Tongue (tissue), 2 donors: ENCODE results near the gene RBBP8NL. TPM values are rescaled to one million over a fixed set of nuclear protein-coding genes. Genes with fewer than 3 reads are reported as not detected.

ENCODE experiments used
- DNase-seq: peaks from one replicate; pipeline ENCODE4 v3.0.0-alpha.2; 2015
- total RNA-seq: library from RNA; depleted of rRNA; stranded (reverse); fragments of >200 nt; gene quantifications from one replicate; pipeline ENCODE4 v1.2.3, GENCODE V29; 2014

The RBBP8NL gene
- total RNA-seq, 1 donor from 2014 or later, result 1.0 TPM

- no peak for DNase-seq
These were observed 4.6 kb downstream of the RBBP8NL start for GRCh38 chr20:62422636-62423325.

GRCh38 chr20:62421716-62421990 lies 5.7 kb downstream of the RBBP8NL start:
- no peak for DNase-seq

GRCh38 chr20:62420846-62421715 lies 6.3 kb downstream of the RBBP8NL start:
- DNase-seq, result no peak

- no peak for DNase-seq
These were observed 7.6 kb downstream of the RBBP8NL start for GRCh38 chr20:62419759-62420158.

GRCh38 chr20:62418709-62419487 lies 8.4 kb downstream of the RBBP8NL start:
- no peak for DNase-seq

- no peak for DNase-seq
These were observed 9.2 kb downstream of the RBBP8NL start for GRCh38 chr20:62417981-62418708.

GRCh38 chr20:62416651-62417637 lies 10.4 kb downstream of the RBBP8NL start:
- DNase-seq, result no peak

GRCh38 chr20:62415354-62416111 lies 11.8 kb downstream of the RBBP8NL start:
- DNase-seq, result no peak

- DNase-seq, result no peak
These were observed 13.3 kb downstream of the RBBP8NL start for GRCh38 chr20:62413896-62414481.

GRCh38 chr20:62413025-62413570 lies 14.2 kb downstream of the RBBP8NL start:
- no peak for DNase-seq

GRCh38 chr20:62412194-62413024 lies 14.9 kb downstream of the RBBP8NL start:
- no peak for DNase-seq

- DNase-seq, result no peak
These were observed 15.7 kb downstream of the RBBP8NL start for GRCh38 chr20:62411479-62412193.

- no peak for DNase-seq
These were observed 16.4 kb downstream of the RBBP8NL start for GRCh38 chr20:62410746-62411478.

GRCh38 chr20:62409931-62410745 lies 17.2 kb downstream of the RBBP8NL start:
- DNase-seq, result peak; percentile 65

GRCh38 chr20:62409086-62409853 lies 18.1 kb downstream of the RBBP8NL start:
- DNase-seq, result no peak
